ENCODE results near the gene REM2.

REM2 gene

DNA sequence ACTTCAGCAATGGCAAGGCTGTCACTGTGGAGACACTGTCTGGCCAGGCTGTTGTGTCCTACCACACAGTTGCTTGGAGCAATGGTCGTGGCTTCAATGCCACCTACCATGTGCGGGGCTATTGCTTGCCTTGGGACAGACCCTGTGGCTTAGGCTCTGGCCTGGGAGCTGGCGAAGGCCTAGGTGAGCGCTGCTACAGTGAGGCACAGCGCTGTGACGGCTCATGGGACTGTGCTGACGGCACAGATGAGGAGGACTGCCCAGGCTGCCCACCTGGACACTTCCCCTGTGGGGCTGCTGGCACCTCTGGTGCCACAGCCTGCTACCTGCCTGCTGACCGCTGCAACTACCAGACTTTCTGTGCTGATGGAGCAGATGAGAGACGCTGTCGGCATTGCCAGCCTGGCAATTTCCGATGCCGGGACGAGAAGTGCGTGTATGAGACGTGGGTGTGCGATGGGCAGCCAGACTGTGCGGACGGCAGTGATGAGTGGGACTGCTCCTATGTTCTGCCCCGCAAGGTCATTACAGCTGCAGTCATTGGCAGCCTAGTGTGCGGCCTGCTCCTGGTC, 7.2 kb upstream of the REM2 start:
- Mint-ChIP-seq H3K27me3 (no peaks in the 10 kb centered on the region), H3K9me3 (no peaks in the 10 kb centered on the region), H3K36me3 (ENCODE audit: low read depth) (peaks cover 6% of the 10 kb centered on the region), H3K27ac (no peak overlapping the region), H3K4me3 (no peak overlapping the region), H3K4me1 (peaks cover 18% of the 10 kb centered on the region)
- no peak for DNase-seq
- ATAC-seq = no peak

DNA sequence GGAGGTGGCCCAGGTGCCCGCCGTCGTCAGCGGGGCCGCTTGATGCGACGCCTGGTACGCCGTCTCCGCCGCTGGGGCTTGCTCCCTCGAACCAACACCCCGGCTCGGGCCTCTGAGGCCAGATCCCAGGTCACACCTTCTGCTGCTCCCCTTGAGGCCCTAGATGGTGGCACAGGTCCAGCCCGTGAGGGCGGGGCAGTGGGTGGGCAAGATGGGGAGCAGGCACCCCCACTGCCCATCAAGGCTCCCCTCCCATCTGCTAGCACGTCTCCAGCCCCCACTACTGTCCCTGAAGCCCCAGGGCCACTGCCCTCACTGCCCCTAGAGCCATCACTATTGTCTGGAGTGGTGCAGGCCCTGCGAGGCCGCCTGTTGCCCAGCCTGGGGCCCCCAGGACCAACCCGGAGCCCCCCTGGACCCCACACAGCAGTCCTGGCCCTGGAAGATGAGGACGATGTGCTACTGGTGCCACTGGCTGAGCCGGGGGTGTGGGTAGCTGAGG, 6.0 kb upstream of the REM2 start:
- no peak overlapping the region for H3K4me3 Mint-ChIP-seq
- no peak overlapping the region for H3K27ac Mint-ChIP-seq
- no peaks in the 10 kb centered on the region for H3K27me3 Mint-ChIP-seq
- H3K4me1 Mint-ChIP-seq = peaks cover 15% of the 10 kb centered on the region
- ATAC-seq (no peak), DNase-seq (no peak)
- H3K9me3 Mint-ChIP-seq = no peaks in the 10 kb centered on the region
- H3K36me3 Mint-ChIP-seq (ENCODE audit: low read depth) = peaks cover 6% of the 10 kb centered on the region

DNA sequence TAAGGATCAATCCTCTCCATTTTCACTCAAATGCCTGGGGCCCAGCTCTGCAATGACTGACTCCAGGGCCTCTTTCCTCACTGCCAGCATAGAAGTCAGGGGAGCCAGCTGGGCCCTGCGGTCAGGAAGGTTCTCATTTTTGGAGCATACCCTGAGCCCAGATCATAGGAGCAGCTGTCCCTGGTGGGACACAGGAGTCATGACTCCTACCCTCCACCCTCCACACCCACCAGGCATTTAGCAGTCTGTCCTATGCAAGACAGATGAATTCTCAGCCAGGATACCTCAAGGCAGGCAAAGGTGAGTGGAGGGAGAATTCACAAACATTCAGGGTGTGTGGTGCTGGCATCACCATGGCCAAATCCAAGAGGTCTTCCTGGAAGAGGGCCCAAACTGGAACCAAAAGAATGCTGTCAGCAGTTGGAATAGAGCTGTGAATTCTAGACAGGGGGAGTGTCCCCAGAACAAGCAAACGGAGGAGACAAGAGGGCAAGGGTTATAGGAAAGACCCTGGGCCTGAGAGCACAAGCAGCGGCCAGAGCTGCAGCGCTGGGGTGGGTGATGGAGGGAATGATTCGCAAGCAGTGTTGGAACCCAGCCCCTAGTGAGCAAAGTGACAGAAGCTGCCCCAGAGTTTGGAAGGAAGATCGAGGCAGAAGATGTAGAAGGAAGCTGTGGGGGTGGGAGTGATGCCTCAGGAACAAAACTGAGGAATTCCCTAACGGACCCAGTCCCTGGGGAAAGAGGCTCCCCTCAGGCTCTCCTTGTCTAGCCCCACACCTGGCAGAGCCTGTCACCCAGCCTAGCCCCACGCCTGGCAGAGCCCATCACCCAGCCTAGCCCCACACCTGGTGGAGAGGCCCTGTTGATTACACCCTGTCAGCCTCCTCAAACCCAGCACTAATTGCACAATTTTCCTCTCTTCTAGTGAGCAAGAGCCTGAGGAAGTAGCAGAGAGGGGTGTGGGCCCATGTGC, 4.5 kb upstream of the REM2 start:
- Mint-ChIP-seq H3K4me3 (no peak overlapping the region), H3K36me3 (ENCODE audit: low read depth) (peaks cover 5% of the 10 kb centered on the region), H3K27me3 (no peaks in the 10 kb centered on the region), H3K9me3 (no peaks in the 10 kb centered on the region), H3K27ac (no peak overlapping the region), H3K4me1 (peaks cover 14% of the 10 kb centered on the region)
- DNase-seq (no peak), ATAC-seq (no peak)

GRCh38 chr14:22882064-22882463, 958 bp upstream of the REM2 start:
- DNase-seq = no peak
- H3K36me3 Mint-ChIP-seq (ENCODE audit: low read depth) = peaks cover under 1% of the 10 kb centered on the region
- H3K27ac Mint-ChIP-seq = no peak overlapping the region
- H3K4me1 Mint-ChIP-seq = peaks cover 25% of the 10 kb centered on the region
- ATAC-seq = no peak
- H3K27me3 Mint-ChIP-seq = no peaks in the 10 kb centered on the region
- H3K9me3 Mint-ChIP-seq = no peaks in the 10 kb centered on the region
- no peak overlapping the region for H3K4me3 Mint-ChIP-seq

- H3K27me3 Mint-ChIP-seq = no peaks in the 10 kb centered on the region
- no peaks in the 10 kb centered on the region for H3K9me3 Mint-ChIP-seq
- peaks cover 31% of the 10 kb centered on the region for H3K4me1 Mint-ChIP-seq
- H3K27ac Mint-ChIP-seq = no peak overlapping the region
- ATAC-seq (no peak), DNase-seq (peak; percentile 30)
- H3K36me3 Mint-ChIP-seq (ENCODE audit: low read depth) = peaks cover 2% of the 10 kb centered on the region
- no peak overlapping the region for H3K4me3 Mint-ChIP-seq
These were observed 371 bp upstream of the REM2 start for GRCh38 chr14:22882529-22883172.

GRCh38 chr14:22884076-22884737, 1.2 kb downstream of the REM2 start:
- ATAC-seq = no peak
- Mint-ChIP-seq H3K9me3 (no peaks in the 10 kb centered on the region), H3K4me1 (peaks cover 42% of the 10 kb centered on the region), H3K36me3 (ENCODE audit: low read depth) (peaks cover 2% of the 10 kb centered on the region), H3K27ac (no peak overlapping the region), H3K4me3 (no peak overlapping the region), H3K27me3 (no peaks in the 10 kb centered on the region)
- no peak for DNase-seq

DNA sequence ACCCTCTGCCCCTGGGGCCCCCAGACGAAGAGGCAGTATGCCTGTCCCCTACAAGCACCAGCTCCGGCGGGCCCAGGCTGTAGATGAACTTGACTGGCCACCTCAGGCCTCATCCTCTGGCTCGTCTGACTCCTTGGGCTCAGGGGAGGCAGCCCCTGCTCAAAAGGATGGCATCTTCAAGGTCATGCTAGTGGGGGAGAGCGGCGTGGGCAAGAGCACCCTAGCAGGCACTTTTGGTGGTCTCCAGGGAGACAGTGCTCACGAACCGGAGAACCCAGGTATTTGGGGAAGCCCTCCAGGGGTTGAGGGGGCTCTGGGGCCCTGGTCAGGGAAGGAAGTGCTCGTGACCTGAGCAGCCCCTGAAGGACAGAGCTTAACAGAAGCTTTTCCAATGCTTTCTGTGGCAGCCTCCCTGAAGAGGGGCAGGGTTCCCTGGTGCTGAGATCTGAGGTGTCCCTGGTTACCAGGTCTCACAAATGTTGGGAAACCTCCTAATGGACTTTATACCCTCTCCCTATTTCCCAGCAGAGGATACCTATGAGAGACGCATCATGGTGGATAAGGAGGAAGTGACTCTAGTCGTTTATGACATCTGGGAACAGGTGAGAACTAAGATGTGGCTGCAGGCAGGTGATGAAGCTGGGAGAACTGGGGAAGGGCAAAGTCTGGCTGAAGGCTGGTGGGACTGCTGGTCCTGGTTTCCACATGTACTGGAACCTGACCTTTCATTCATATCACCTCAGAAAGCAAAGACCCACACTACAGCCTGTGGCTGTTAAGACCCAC, 1.9 kb downstream of the REM2 start:
- no peak for ATAC-seq
- H3K36me3 Mint-ChIP-seq (ENCODE audit: low read depth) = peaks cover 2% of the 10 kb centered on the region
- no peaks in the 10 kb centered on the region for H3K9me3 Mint-ChIP-seq
- no peak for DNase-seq
- no peak overlapping the region for H3K4me3 Mint-ChIP-seq
- H3K27me3 Mint-ChIP-seq = no peaks in the 10 kb centered on the region
- H3K4me1 Mint-ChIP-seq = peaks cover 42% of the 10 kb centered on the region
- H3K27ac Mint-ChIP-seq = no peak overlapping the region

DNA sequence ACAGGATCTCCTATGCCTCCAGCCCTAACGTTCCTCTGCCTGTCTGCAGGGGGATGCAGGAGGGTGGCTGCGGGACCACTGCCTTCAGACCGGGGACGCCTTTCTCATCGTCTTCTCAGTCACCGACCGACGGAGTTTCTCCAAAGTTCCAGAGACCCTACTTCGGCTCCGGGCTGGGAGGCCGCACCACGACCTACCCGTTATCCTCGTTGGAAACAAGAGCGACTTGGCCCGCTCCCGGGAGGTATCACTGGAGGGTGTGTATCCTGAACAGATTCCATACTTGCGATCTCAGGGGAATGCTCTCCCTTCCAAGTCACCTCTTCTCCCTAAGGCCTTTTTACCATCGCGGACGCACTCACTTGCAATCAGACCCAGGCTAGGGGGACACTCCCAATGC, 3.0 kb downstream of the REM2 start:
- DNase-seq = no peak
- Mint-ChIP-seq H3K27me3 (no peaks in the 10 kb centered on the region), H3K36me3 (ENCODE audit: low read depth) (peaks cover 2% of the 10 kb centered on the region), H3K4me3 (peak overlapping the region; percentile 84), H3K27ac (no peak overlapping the region), H3K4me1 (peaks cover 45% of the 10 kb centered on the region), H3K9me3 (no peaks in the 10 kb centered on the region)
- ATAC-seq = no peak

DNA sequence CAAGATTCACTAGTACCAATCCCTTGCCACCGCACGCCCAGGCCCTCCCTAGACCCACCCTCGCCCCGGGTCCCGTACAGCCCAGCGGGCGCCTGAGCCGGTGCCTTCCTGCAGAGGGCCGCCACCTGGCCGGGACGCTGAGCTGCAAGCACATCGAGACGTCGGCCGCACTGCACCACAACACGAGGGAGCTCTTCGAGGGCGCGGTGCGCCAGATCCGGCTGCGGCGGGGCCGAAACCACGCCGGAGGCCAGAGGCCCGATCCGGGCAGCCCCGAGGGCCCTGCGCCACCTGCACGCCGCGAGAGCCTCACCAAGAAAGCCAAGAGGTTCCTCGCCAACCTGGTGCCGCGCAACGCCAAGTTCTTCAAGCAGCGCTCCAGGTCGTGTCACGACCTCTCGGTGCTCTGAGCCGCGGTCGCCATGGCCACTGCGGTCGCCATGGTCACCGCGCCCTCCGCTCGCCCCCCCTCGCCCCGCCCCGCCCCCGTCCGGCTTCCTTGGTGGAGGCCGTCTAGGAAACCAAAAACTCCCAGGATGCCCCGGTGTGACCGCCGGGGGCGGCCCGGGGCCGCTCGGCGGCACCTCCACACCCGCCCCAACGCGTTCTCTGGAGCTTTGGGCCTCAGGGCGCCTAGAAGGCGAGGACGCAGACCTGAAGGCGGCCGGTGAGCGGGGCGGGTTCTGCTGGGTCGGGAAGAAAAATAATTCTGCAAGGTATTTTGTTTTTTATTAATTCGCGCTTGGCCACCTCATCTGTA, 3.7 kb downstream of the REM2 start:
- Mint-ChIP-seq H3K4me1 (peaks cover 45% of the 10 kb centered on the region), H3K27ac (peak overlapping the region; percentile 89), H3K4me3 (peak overlapping the region; percentile 84), H3K36me3 (ENCODE audit: low read depth) (peaks cover 2% of the 10 kb centered on the region), H3K27me3 (no peaks in the 10 kb centered on the region), H3K9me3 (no peaks in the 10 kb centered on the region)
- ATAC-seq = peak; percentile 71
- peak; percentile 71 for DNase-seq

GRCh38 chr14:22887260-22887989, 4.4 kb downstream of the REM2 start:
- H3K4me3 Mint-ChIP-seq = peak overlapping the region; percentile 84
- peak overlapping the region; percentile 89 for H3K27ac Mint-ChIP-seq
- DNase-seq (peak; percentile 15), ATAC-seq (peak; percentile 12)
- no peaks in the 10 kb centered on the region for H3K27me3 Mint-ChIP-seq
- H3K36me3 Mint-ChIP-seq (ENCODE audit: low read depth) = peaks cover 2% of the 10 kb centered on the region
- H3K4me1 Mint-ChIP-seq = peaks cover 45% of the 10 kb centered on the region
- no peaks in the 10 kb centered on the region for H3K9me3 Mint-ChIP-seq

DNA sequence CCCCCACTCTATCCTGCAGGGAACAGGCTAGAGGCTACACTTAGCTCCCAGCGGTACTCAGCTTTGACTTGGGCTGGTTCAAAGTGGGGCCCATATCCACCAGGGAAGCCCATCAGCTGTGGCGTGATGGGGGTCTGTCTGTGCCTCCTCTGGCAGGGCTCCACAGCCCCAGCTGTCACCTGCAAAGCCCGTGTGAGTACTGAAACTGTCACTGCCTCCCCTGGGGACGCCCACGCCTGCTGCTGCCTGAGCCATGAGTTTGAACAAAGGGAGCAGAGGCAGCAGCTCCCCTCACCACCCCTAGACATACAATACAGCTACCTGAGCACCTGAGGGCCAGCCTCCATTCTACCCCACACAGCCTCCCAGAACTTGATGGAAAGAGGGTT, 5.0 kb downstream of the REM2 start:
- no peaks in the 10 kb centered on the region for H3K27me3 Mint-ChIP-seq
- no peaks in the 10 kb centered on the region for H3K9me3 Mint-ChIP-seq
- peak overlapping the region; percentile 84 for H3K4me3 Mint-ChIP-seq
- ATAC-seq (peak; percentile 20), DNase-seq (peak; percentile 57)
- H3K36me3 Mint-ChIP-seq (ENCODE audit: low read depth) = peaks cover 2% of the 10 kb centered on the region
- H3K27ac Mint-ChIP-seq = no peak overlapping the region
- peaks cover 42% of the 10 kb centered on the region for H3K4me1 Mint-ChIP-seq

GRCh38 chr14:22888662-22889061, 5.6 kb downstream of the REM2 start:
- peaks cover 2% of the 10 kb centered on the region for H3K36me3 Mint-ChIP-seq (ENCODE audit: low read depth)
- H3K4me3 Mint-ChIP-seq = no peak overlapping the region
- H3K27ac Mint-ChIP-seq = no peak overlapping the region
- no peak for DNase-seq
- no peaks in the 10 kb centered on the region for H3K27me3 Mint-ChIP-seq
- peaks cover 37% of the 10 kb centered on the region for H3K4me1 Mint-ChIP-seq
- ATAC-seq = no peak
- H3K9me3 Mint-ChIP-seq = no peaks in the 10 kb centered on the region

DNA sequence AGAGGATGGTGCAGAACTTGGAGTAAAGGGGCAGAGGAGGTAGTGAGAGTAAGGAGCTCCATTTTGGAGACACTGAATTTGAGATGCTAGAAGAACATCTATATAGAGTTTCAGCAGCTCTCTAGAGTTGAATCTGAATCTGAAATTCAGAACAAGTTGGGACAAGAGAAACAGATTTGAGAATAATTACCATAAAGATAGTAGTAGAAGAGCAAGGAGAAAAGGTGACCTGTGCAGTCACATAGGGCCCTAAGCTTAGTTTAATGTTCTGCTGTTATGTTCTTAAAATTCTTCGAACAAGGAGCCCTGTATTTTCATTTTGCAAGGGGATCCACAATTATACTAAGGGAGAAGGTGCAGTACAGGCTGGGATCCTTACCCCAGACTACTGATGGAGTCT, 7.4 kb downstream of the REM2 start:
- Mint-ChIP-seq H3K27me3 (no peaks in the 10 kb centered on the region), H3K4me3 (no peak overlapping the region), H3K27ac (no peak overlapping the region), H3K4me1 (peaks cover 29% of the 10 kb centered on the region), H3K36me3 (ENCODE audit: low read depth) (peaks cover 2% of the 10 kb centered on the region), H3K9me3 (no peaks in the 10 kb centered on the region)
- DNase-seq (no peak), ATAC-seq (no peak)

Data from activated naive CD8-positive, alpha-beta T cell treated with anti-CD3 and anti-CD28 coated beads, Interleukin-2, amount 50 U/mL, for 24 hours (primary cell).